Embryonic facial prominence (tissue), 1 donor: ENCODE data around the gene PITHD1.
"Not testable (repeated sequence)": the region's sequence is repeated elsewhere in the genome, so short reads cannot be mapped to it uniquely, and the experiment has no call there.

Source experiments
- DNase-seq: peaks from one replicate; pipeline ENCODE4 v3.0.0-alpha.2; 2016; ENCODE audit errors: extremely low spot score

Gene PITHD1

GRCh38 chr1:23777979-23778814, at the start of gene PITHD1:
Gene PITHD1, plus strand, starts transcription at chr1:23778418. Its CDS starts 98 bp downstream, at chr1:23778516.
- DNase-seq: peak; percentile 79

- DNase-seq: no peak
These were observed 45.6 kb upstream of the PITHD1 start for GRCh38 chr1:23732363-23733224.

GRCh38 chr1:23733281-23733680, 44.9 kb upstream of the PITHD1 start:
- DNase-seq: not testable (repeated sequence)

GRCh38 chr1:23736437-23737134, 41.6 kb upstream of the PITHD1 start:
- no peak for DNase-seq

- DNase-seq: no peak
These were observed 36.6 kb upstream of the PITHD1 start for GRCh38 chr1:23741609-23742008.

- DNase-seq: no peak
These were observed 35.4 kb upstream of the PITHD1 start for GRCh38 chr1:23742670-23743286.

- peak; percentile 61 for DNase-seq
These were observed 34.7 kb upstream of the PITHD1 start, which contains the start of gene ELOA for GRCh38 chr1:23743287-23744152. Gene ELOA, plus strand, starts transcription at chr1:23743471. Its CDS starts 33 bp downstream, at chr1:23743504.

- no peak for DNase-seq
These were observed 32.7 kb upstream of the PITHD1 start for GRCh38 chr1:23745515-23745914.

GRCh38 chr1:23748016-23748415, 30.2 kb upstream of the PITHD1 start:
- DNase-seq: no peak

GRCh38 chr1:23751050-23751814, 27.0 kb upstream of the PITHD1 start:
- DNase-seq: no peak

GRCh38 chr1:23751815-23752200, 26.4 kb upstream of the PITHD1 start:
- DNase-seq: no peak

- no peak for DNase-seq
These were observed 25.3 kb upstream of the PITHD1 start for GRCh38 chr1:23752909-23753308.

GRCh38 chr1:23756676-23757075, 21.5 kb upstream of the PITHD1 start:
- DNase-seq: no peak

- no peak for DNase-seq
These were observed 20.4 kb upstream of the PITHD1 start for GRCh38 chr1:23757812-23758211.

GRCh38 chr1:23759277-23759676, 18.9 kb upstream of the PITHD1 start:
- DNase-seq: no peak

- DNase-seq: no peak
These were observed 15.1 kb upstream of the PITHD1 start for GRCh38 chr1:23763041-23763577.

GRCh38 chr1:23768733-23769132, 9.5 kb upstream of the PITHD1 start:
- no peak for DNase-seq

GRCh38 chr1:23772049-23772853, 6.0 kb upstream of the PITHD1 start:
- no peak for DNase-seq

GRCh38 chr1:23772854-23773242, 5.4 kb upstream of the PITHD1 start:
- DNase-seq: no peak
